ENCODE measurements around the gene FLNB.

FLNB gene

DNA sequence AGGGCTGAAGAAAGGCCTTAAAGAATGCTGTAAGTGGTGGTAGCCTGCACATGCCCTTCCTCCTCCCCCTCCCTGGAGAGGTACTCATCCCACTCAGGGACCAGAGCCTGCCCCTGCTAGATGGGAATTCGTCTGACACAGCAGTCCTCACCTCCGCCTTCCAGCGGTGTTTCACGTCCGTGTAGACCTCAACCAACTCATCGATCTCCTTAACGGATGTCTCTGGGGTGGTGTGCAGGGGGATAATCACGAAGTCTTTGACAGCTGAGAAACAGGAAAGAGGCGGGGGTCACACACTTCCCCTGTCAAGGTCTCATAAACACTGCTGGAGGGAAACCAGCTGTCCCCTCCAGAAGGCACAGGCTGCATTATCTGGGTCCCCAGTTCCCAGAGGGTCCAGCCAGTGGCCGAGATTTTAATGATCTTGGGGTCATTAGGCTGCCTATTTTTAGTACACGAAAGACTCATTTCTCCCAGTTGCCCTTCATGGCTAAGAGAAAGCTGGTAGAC, 192.7 kb downstream of the FLNB start:
- TF ChIP-seq YY1 (IDR thresholded peaks at IDR 0.05; ENCODE audit: low read depth) (no peak), ZBTB7A (IDR thresholded peaks at IDR 0.05; ENCODE audit: low read depth) (no peak), CREB1 (IDR thresholded peaks at IDR 0.05; ENCODE audit: low read depth) (no peak), TEAD4 (IDR thresholded peaks at IDR 0.05) (no peak), RAD21 (IDR thresholded peaks at IDR 0.05; ENCODE audit: low read depth) (no peak), CEBPB (IDR thresholded peaks at IDR 0.05) (no peak), FOXM1 (IDR thresholded peaks at IDR 0.05; ENCODE audit: borderline replicate concordance, low read depth) (no peak), TCF12 (IDR thresholded peaks at IDR 0.05; ENCODE audit: low read depth) (no peak), EP300 (IDR thresholded peaks at IDR 0.05; ENCODE audit: borderline replicate concordance) (no peak), TAF1 (IDR thresholded peaks at IDR 0.05; ENCODE audit: low read depth) (no peak), NFIC (IDR thresholded peaks at IDR 0.05) (no peak), EGR1 (IDR thresholded peaks at IDR 0.05) (no peak)
- TF ChIP-seq, protein P1, sequence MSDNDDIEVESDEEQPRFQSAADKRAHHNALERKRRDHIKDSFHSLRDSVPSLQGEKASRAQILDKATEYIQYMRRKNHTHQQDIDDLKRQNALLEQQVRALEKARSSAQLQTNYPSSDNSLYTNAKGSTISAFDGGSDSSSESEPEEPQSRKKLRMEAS (IDR thresholded peaks at IDR 0.05): no peak
- TF ChIP-seq, protein P2, sequence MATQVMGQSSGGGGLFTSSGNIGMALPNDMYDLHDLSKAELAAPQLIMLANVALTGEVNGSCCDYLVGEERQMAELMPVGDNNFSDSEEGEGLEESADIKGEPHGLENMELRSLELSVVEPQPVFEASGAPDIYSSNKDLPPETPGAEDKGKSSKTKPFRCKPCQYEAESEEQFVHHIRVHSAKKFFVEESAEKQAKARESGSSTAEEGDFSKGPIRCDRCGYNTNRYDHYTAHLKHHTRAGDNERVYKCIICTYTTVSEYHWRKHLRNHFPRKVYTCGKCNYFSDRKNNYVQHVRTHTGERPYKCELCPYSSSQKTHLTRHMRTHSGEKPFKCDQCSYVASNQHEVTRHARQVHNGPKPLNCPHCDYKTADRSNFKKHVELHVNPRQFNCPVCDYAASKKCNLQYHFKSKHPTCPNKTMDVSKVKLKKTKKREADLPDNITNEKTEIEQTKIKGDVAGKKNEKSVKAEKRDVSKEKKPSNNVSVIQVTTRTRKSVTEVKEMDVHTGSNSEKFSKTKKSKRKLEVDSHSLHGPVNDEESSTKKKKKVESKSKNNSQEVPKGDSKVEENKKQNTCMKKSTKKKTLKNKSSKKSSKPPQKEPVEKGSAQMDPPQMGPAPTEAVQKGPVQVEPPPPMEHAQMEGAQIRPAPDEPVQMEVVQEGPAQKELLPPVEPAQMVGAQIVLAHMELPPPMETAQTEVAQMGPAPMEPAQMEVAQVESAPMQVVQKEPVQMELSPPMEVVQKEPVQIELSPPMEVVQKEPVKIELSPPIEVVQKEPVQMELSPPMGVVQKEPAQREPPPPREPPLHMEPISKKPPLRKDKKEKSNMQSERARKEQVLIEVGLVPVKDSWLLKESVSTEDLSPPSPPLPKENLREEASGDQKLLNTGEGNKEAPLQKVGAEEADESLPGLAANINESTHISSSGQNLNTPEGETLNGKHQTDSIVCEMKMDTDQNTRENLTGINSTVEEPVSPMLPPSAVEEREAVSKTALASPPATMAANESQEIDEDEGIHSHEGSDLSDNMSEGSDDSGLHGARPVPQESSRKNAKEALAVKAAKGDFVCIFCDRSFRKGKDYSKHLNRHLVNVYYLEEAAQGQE (IDR thresholded peaks at IDR 0.05; ENCODE audit: low read depth): no peak

DNA sequence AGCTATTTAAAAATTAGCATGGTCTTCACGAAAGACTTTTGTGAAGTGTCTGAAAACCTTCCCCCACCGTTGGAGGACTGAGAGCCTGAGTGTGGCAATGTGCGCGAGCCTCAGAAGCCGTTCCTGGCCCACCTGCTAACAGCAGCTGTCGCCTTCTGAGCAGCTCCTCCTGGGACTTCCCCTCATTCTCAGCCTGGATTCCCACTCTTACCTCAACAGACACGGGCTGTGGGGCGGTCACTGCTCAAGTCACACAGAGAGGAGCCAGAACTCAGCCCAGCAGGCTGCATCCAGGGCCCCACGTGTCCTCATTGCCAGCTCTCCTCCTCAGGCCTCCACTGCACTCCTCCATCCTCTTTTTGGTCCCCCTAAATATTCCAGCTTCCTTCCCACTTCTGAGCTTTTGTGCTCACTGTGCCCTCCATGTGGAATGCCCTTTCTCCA, 194.7 kb downstream of the FLNB start:
- TF ChIP-seq, protein P1 (IDR thresholded peaks at IDR 0.05): no peak

DNA sequence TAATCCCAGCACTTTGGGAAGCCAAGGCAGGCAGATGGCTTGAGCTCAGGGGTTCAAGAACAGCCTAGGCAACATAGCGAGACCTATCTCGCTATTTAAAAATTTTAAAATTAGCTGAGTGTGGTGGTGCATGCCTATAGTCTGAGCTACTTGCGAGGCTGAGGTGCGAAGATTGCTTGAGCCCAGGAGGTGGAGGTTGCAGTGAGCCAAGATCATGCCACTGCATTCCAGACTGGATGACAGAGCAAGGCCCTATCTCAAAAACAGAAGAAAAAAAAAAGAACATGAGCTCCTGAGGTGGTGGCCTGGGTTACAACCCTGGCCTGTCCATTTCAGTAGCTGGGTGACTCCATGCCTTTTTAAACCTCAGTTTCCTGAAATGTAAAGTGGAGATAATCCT, 195.3 kb downstream of the FLNB start:
- TF ChIP-seq EP300 (IDR thresholded peaks at IDR 0.05; ENCODE audit: borderline replicate concordance) (no peak), YY1 (IDR thresholded peaks at IDR 0.05; ENCODE audit: low read depth) (no peak), TCF12 (IDR thresholded peaks at IDR 0.05; ENCODE audit: low read depth) (no peak), FOXM1 (IDR thresholded peaks at IDR 0.05; ENCODE audit: borderline replicate concordance, low read depth) (no peak), TEAD4 (IDR thresholded peaks at IDR 0.05) (no peak), EGR1 (IDR thresholded peaks at IDR 0.05) (no peak), NFIC (IDR thresholded peaks at IDR 0.05) (no peak), TAF1 (IDR thresholded peaks at IDR 0.05; ENCODE audit: low read depth) (no peak), ZBTB7A (IDR thresholded peaks at IDR 0.05; ENCODE audit: low read depth) (no peak), CEBPB (IDR thresholded peaks at IDR 0.05) (no peak)
- TF ChIP-seq, protein P1 (IDR thresholded peaks at IDR 0.05): no peak
- TF ChIP-seq, protein P3, sequence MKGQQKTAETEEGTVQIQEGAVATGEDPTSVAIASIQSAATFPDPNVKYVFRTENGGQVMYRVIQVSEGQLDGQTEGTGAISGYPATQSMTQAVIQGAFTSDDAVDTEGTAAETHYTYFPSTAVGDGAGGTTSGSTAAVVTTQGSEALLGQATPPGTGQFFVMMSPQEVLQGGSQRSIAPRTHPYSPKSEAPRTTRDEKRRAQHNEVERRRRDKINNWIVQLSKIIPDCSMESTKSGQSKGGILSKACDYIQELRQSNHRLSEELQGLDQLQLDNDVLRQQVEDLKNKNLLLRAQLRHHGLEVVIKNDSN (IDR thresholded peaks at IDR 0.05): no peak

DNA sequence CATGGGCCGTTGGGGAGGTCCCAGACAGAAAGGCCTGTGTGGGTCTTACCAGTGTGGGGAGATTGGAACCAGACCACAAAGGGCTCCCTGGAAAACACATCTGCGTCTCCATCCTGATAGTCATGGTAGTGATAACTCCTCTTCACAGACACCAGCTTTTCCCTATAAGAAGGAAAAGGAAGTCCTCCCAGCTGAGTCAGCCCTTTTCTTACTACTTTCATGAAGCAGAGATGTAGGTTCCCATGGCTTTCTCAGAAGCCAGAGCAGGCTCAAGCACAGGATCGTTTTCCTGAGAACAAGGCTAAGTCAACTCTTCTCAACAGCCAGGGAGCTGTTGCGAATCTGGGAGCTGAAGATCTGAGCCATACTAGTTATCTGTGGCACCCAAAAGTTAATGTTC, 196.5 kb downstream of the FLNB start:
- TF ChIP-seq TEAD4 (IDR thresholded peaks at IDR 0.05) (no peak), EP300 (IDR thresholded peaks at IDR 0.05; ENCODE audit: borderline replicate concordance) (no peak), ZBTB7A (IDR thresholded peaks at IDR 0.05; ENCODE audit: low read depth) (no peak), TAF1 (IDR thresholded peaks at IDR 0.05; ENCODE audit: low read depth) (no peak), CEBPB (IDR thresholded peaks at IDR 0.05) (no peak), EGR1 (IDR thresholded peaks at IDR 0.05) (no peak), FOXM1 (IDR thresholded peaks at IDR 0.05; ENCODE audit: borderline replicate concordance, low read depth) (no peak), NFIC (IDR thresholded peaks at IDR 0.05) (no peak), TCF12 (IDR thresholded peaks at IDR 0.05; ENCODE audit: low read depth) (no peak), YY1 (IDR thresholded peaks at IDR 0.05; ENCODE audit: low read depth) (no peak), CREB1 (IDR thresholded peaks at IDR 0.05; ENCODE audit: low read depth) (no peak), RAD21 (IDR thresholded peaks at IDR 0.05; ENCODE audit: low read depth) (no peak)
- TF ChIP-seq, protein P1 (IDR thresholded peaks at IDR 0.05): no peak
- TF ChIP-seq, protein P3 (IDR thresholded peaks at IDR 0.05): no peak
- TF ChIP-seq, protein P2 (IDR thresholded peaks at IDR 0.05; ENCODE audit: low read depth): no peak

DNA sequence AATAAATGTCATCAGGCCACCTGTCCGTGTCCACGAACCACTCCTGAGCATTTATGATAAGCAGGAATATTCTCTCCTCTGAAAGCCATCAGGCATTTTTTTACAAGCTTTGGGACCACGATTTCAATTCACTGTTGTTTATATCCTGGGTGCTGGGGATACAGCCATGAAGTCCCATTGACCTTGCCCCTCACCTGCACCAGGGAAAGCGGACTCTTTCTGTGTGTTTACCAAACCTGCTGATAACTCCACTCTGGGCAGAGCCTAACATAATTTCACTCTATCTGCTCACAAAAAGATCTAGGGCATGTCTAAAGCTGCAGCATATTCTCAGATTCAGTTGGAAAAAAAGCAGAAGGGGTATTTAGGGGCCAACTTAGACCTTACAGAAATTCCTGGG, 197.8 kb downstream of the FLNB start:
- TF ChIP-seq TAF1 (IDR thresholded peaks at IDR 0.05; ENCODE audit: low read depth) (no peak), RAD21 (IDR thresholded peaks at IDR 0.05; ENCODE audit: low read depth) (no peak), CEBPB (IDR thresholded peaks at IDR 0.05) (no peak), EGR1 (IDR thresholded peaks at IDR 0.05) (no peak)
- TF ChIP-seq, protein P3 (IDR thresholded peaks at IDR 0.05): no peak

Data from Ishikawa (cell line).